Neural progenitor cell (in vitro differentiated cells): Measurements from ENCODE around the gene NFATC1.

Experiments
- EZH2phosphoT487 ChIP-seq: fragments of 200-600 bp; sonication (generic); IDR thresholded peaks from 2 replicates; pipeline ENCODE4 v1.6.1; 2017; ENCODE audit warnings: antibody characterized with exemption
- TF ChIP-seq, protein P1 (sequence below): fragments of 200-600 bp; sonication (generic); IDR thresholded peaks from 2 replicates; pipeline ENCODE4 v1.5.1; 2017; ENCODE audit warnings: antibody characterized with exemption, mild to moderate bottlenecking

DNA sequence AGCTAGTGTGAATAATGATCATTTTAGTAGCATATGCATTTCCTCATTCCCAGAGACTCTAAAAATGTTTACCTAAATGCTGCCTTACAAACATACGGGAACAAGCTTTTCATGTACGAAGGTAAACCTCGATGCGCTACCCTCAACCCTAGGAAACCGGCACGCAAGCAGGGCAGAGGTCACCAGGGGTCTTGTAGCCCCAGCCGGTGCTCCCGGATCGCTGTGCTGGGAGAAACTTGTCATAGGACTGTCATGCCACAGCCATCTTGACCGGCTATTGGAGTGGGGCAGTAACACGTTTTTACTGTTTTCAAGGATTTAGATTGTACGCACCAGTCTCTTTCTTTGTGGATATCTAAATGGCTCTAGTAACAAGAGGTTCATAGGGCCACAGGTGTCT is 34.8 kb upstream of the NFATC1 start:
- TF ChIP-seq, protein P1, sequence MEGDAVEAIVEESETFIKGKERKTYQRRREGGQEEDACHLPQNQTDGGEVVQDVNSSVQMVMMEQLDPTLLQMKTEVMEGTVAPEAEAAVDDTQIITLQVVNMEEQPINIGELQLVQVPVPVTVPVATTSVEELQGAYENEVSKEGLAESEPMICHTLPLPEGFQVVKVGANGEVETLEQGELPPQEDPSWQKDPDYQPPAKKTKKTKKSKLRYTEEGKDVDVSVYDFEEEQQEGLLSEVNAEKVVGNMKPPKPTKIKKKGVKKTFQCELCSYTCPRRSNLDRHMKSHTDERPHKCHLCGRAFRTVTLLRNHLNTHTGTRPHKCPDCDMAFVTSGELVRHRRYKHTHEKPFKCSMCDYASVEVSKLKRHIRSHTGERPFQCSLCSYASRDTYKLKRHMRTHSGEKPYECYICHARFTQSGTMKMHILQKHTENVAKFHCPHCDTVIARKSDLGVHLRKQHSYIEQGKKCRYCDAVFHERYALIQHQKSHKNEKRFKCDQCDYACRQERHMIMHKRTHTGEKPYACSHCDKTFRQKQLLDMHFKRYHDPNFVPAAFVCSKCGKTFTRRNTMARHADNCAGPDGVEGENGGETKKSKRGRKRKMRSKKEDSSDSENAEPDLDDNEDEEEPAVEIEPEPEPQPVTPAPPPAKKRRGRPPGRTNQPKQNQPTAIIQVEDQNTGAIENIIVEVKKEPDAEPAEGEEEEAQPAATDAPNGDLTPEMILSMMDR, result no peak
- TF ChIP-seq EZH2phosphoT487, result no peak
